Ishikawa (cell line): ENCODE results near the gene PARVB.

ENCODE experiments used
- CEBPB ChIP-seq: IDR thresholded peaks from 2 replicates; pipeline ENCODE4 v1.6.1; 2012
- CREB1 ChIP-seq: IDR thresholded peaks from 2 replicates; pipeline ENCODE4 v1.6.1; 2012; ENCODE audit warnings: low read depth
- EGR1 ChIP-seq: IDR thresholded peaks from 2 replicates; pipeline ENCODE4 v1.6.1; 2012
- EP300 ChIP-seq: IDR thresholded peaks from 2 replicates; pipeline ENCODE4 v1.6.1; 2012; ENCODE audit warnings: borderline replicate concordance
- FOXM1 ChIP-seq: IDR thresholded peaks from 2 replicates; pipeline ENCODE4 v1.6.1; 2012; ENCODE audit warnings: low read depth, borderline replicate concordance
- NFIC ChIP-seq: IDR thresholded peaks from 2 replicates; pipeline ENCODE4 v1.6.1; 2012
- RAD21 ChIP-seq: IDR thresholded peaks from 2 replicates; pipeline ENCODE4 v1.6.1; 2012; ENCODE audit warnings: low read depth
- TAF1 ChIP-seq: IDR thresholded peaks from 2 replicates; pipeline ENCODE4 v1.6.1; 2012; ENCODE audit warnings: low read depth, mild to moderate bottlenecking
- TCF12 ChIP-seq: IDR thresholded peaks from 2 replicates; pipeline ENCODE4 v1.6.1; 2012; ENCODE audit warnings: low read depth
- TEAD4 ChIP-seq: IDR thresholded peaks from 2 replicates; pipeline ENCODE4 v1.6.1; 2012
- YY1 ChIP-seq: IDR thresholded peaks from 2 replicates; pipeline ENCODE4 v1.6.1; 2012; ENCODE audit warnings: low read depth
- TF ChIP-seq, protein P1 (sequence below): IDR thresholded peaks from 2 replicates; pipeline ENCODE4 v1.6.1; 2012
- TF ChIP-seq, protein P2 (sequence below): IDR thresholded peaks from 2 replicates; pipeline ENCODE4 v1.6.1; 2012
- TF ChIP-seq, protein P3 (sequence below): IDR thresholded peaks from 2 replicates; pipeline ENCODE4 v1.6.1; 2012; ENCODE audit warnings: low read depth, mild to moderate bottlenecking

DNA sequence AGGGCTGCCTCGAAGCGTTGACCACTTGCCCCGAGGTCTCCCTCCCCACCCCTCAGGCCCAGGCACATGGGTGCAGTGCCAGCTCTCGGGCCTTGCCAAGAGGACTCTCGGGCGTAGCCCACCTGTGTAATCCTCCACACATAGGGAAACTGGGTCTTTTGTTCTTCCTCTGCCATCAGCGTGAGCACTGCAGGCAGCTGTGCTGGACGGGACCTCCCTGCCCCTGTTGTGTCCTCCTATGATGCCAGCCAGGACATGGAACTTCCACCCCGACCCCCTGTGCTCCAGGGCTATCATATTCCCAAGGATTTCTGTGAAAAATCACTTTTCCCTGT is 66.4 kb downstream of the PARVB start:
- TF ChIP-seq YY1 (no peak), CEBPB (no peak), TAF1 (no peak), EP300 (no peak), RAD21 (no peak), TEAD4 (no peak), FOXM1 (no peak), NFIC (no peak), EGR1 (no peak), CREB1 (no peak), TCF12 (no peak)
- TF ChIP-seq, protein P1, sequence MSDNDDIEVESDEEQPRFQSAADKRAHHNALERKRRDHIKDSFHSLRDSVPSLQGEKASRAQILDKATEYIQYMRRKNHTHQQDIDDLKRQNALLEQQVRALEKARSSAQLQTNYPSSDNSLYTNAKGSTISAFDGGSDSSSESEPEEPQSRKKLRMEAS: no peak
- TF ChIP-seq, protein P2, sequence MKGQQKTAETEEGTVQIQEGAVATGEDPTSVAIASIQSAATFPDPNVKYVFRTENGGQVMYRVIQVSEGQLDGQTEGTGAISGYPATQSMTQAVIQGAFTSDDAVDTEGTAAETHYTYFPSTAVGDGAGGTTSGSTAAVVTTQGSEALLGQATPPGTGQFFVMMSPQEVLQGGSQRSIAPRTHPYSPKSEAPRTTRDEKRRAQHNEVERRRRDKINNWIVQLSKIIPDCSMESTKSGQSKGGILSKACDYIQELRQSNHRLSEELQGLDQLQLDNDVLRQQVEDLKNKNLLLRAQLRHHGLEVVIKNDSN: no peak
- TF ChIP-seq, protein P3, sequence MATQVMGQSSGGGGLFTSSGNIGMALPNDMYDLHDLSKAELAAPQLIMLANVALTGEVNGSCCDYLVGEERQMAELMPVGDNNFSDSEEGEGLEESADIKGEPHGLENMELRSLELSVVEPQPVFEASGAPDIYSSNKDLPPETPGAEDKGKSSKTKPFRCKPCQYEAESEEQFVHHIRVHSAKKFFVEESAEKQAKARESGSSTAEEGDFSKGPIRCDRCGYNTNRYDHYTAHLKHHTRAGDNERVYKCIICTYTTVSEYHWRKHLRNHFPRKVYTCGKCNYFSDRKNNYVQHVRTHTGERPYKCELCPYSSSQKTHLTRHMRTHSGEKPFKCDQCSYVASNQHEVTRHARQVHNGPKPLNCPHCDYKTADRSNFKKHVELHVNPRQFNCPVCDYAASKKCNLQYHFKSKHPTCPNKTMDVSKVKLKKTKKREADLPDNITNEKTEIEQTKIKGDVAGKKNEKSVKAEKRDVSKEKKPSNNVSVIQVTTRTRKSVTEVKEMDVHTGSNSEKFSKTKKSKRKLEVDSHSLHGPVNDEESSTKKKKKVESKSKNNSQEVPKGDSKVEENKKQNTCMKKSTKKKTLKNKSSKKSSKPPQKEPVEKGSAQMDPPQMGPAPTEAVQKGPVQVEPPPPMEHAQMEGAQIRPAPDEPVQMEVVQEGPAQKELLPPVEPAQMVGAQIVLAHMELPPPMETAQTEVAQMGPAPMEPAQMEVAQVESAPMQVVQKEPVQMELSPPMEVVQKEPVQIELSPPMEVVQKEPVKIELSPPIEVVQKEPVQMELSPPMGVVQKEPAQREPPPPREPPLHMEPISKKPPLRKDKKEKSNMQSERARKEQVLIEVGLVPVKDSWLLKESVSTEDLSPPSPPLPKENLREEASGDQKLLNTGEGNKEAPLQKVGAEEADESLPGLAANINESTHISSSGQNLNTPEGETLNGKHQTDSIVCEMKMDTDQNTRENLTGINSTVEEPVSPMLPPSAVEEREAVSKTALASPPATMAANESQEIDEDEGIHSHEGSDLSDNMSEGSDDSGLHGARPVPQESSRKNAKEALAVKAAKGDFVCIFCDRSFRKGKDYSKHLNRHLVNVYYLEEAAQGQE: no peak
